ENCODE measurements around the gene SLC22A17.

SLC22A17 gene

GRCh38 chr14:23346693-23347405 is 5.8 kb downstream of the SLC22A17 start:
- TF ChIP-seq CTCF (IDR thresholded peaks at IDR 0.05; ENCODE audit: extremely low read depth, missing control alignments) = no peak
- no peak for DNase-seq (ENCODE audit: low spot score)

GRCh38 chr14:23345987-23346692 is 6.5 kb downstream of the SLC22A17 start:
- no peak for TF ChIP-seq CTCF (IDR thresholded peaks at IDR 0.05; ENCODE audit: extremely low read depth, missing control alignments)

GRCh38 chr14:23344481-23344880 is 8.2 kb downstream of the SLC22A17 start:
- no peak for DNase-seq (ENCODE audit: low spot score)
- no peak for TF ChIP-seq CTCF (IDR thresholded peaks at IDR 0.05; ENCODE audit: extremely low read depth, missing control alignments)

More at GRCh38 chr14:23345987-23346692, 6.5 kb downstream of the SLC22A17 start:
- DNase-seq (ENCODE audit: low spot score) = no peak

- no peak for TF ChIP-seq CTCF (IDR thresholded peaks at IDR 0.05; ENCODE audit: extremely low read depth, missing control alignments)
- no peak for DNase-seq (ENCODE audit: low spot score)
Observed at GRCh38 chr14:23339506-23340268, 13.0 kb downstream of the SLC22A17 start.

- no peak for TF ChIP-seq CTCF (IDR thresholded peaks at IDR 0.05; ENCODE audit: extremely low read depth, missing control alignments)
- no peak for DNase-seq (ENCODE audit: low spot score)
Observed at GRCh38 chr14:23335623-23336022, 17.1 kb downstream of the SLC22A17 start.

GRCh38 chr14:23327947-23328744 is 24.5 kb downstream of the SLC22A17 start:
- TF ChIP-seq CTCF (IDR thresholded peaks at IDR 0.05; ENCODE audit: extremely low read depth, missing control alignments) = peak; percentile 75
- peak; percentile 83 for DNase-seq (ENCODE audit: low spot score)
